IMR-90 (cell line): ENCODE results near the gene SNX6. TPM values are rescaled to one million over a fixed set of nuclear protein-coding genes. Genes with fewer than 3 reads are reported as not detected.

Experiments used
- ATAC-seq: fragments of 200-7000 bp; cut with Tn5 transposase; 2 replicates; pipeline ENCODE4 v1.9.1; 2020; ENCODE audit warnings: low read depth, mild to moderate bottlenecking, moderate library complexity
- BruUV-seq: library from RNA; stranded (reverse); fragments of 400-500 nt; replicated peaks from 2 replicates; lab custom pipeline; 2021; lab: Mats Ljungman, UMichigan
- CTCF ChIA-PET: fragments of 300-600 bp; formaldehyde crosslinking; extraction: SDS; loops from one replicate; lab custom pipeline; 2021; ENCODE audit warnings: antibody characterized with exemption; lab: Yijun Ruan, JAX
- POLR2A ChIA-PET: fragments of 300-600 bp; sonication (Branson Sonifier 250); formaldehyde crosslinking; loops from one replicate; lab custom pipeline; 2022; ENCODE audit warnings: antibody characterized with exemption; ENCODE audit not compliant: unreplicated experiment; lab: Charles Lee
- DNase-seq: peaks from one replicate; pipeline ENCODE4 v3.0.0; 2013
- H2AFZ ChIP-seq: replicated peaks from 2 replicates; pipeline ENCODE3; 2013; ENCODE audit warnings: low read length, mild to moderate bottlenecking; ENCODE audit not compliant: poor library complexity
- H2AK5ac ChIP-seq: 2 replicates; pipeline ENCODE4 v1.6.1; 2013; ENCODE audit warnings: low read depth, low read length, inconsistent platforms
- H2AK9ac ChIP-seq: replicated peaks from 2 replicates; pipeline ENCODE3; 2013; ENCODE audit warnings: mild to moderate bottlenecking, low read depth, low read length, moderate library complexity; ENCODE audit not compliant: poor library complexity
- H2BK120ac ChIP-seq: 2 replicates; pipeline ENCODE4 v1.6.1; 2013; ENCODE audit warnings: low read depth, low read length, inconsistent platforms
- H2BK15ac ChIP-seq: 3 replicates; pipeline ENCODE4 v1.6.1; 2013; ENCODE audit warnings: low read depth, low read length, inconsistent platforms
- H2BK20ac ChIP-seq: 2 replicates; pipeline ENCODE4 v1.6.1; 2013; ENCODE audit warnings: low read depth, mild to moderate bottlenecking, inconsistent platforms, low read length, moderate library complexity
- H2BK5ac ChIP-seq: 2 replicates; pipeline ENCODE4 v1.6.1; 2013; ENCODE audit warnings: mild to moderate bottlenecking, low read depth, low read length, inconsistent platforms; ENCODE audit not compliant: poor library complexity, severe bottlenecking
- H3K14ac ChIP-seq: replicated peaks from 2 replicates; pipeline ENCODE4 v1.6.1; 2013; ENCODE audit warnings: low read depth, low read length, inconsistent platforms
- H3K18ac ChIP-seq: 2 replicates; pipeline ENCODE4 v1.6.1; 2013; ENCODE audit warnings: low read depth, low read length, control low read depth
- H3K23ac ChIP-seq: 2 replicates; pipeline ENCODE4 v1.6.1; 2013; ENCODE audit warnings: low read depth, low read length, inconsistent platforms
- H3K27ac ChIP-seq: 2 replicates; pipeline ENCODE4 v1.5.1; 2013; ENCODE audit warnings: mild to moderate bottlenecking, control low read depth, low read length; ENCODE audit not compliant: insufficient read depth
- H3K27me3 ChIP-seq: 2 replicates; pipeline ENCODE4 v1.6.1; 2013; ENCODE audit warnings: low read length; ENCODE audit not compliant: control insufficient read depth, insufficient read depth
- H3K36me3 ChIP-seq: 2 replicates; pipeline ENCODE4 v1.6.1; 2013; ENCODE audit warnings: low read length, mixed read lengths; ENCODE audit not compliant: control insufficient read depth, insufficient read depth
- H3K4ac ChIP-seq: 2 replicates; pipeline ENCODE4 v1.6.1; 2013; ENCODE audit warnings: low read depth, low read length, inconsistent platforms
- H3K4me1 ChIP-seq: 2 replicates; pipeline ENCODE4 v1.6.1; 2013; ENCODE audit warnings: low read length, mixed read lengths; ENCODE audit not compliant: control insufficient read depth, insufficient read depth
- H3K4me2 ChIP-seq: 2 replicates; pipeline ENCODE4 v1.6.1; 2013; ENCODE audit warnings: low read depth, mild to moderate bottlenecking, control low read depth, low read length, moderate library complexity
- H3K4me3 ChIP-seq: 2 replicates; pipeline ENCODE4 v1.5.1; 2013; ENCODE audit warnings: low read depth, mild to moderate bottlenecking, control low read depth, low read length, moderate library complexity; ENCODE audit not compliant: insufficient read depth
- H3K56ac ChIP-seq: 2 replicates; pipeline ENCODE4 v1.6.1; 2013; ENCODE audit warnings: low read length, inconsistent platforms; ENCODE audit not compliant: insufficient read depth; ENCODE audit errors: extremely low read depth
- H3K79me1 ChIP-seq, 2 experiments: 2 replicates each; pipeline ENCODE4 v1.6.1; 2013; ENCODE audit warnings: low read length in 2 of 2, inconsistent platforms in 1 of 2, low read depth in 1 of 2
- H3K9ac ChIP-seq: 2 replicates; pipeline ENCODE4 v1.6.1; 2013; ENCODE audit warnings: low read depth, low read length, control low read depth
- H3K9me1 ChIP-seq: 2 replicates; pipeline ENCODE4 v1.6.1; 2013; ENCODE audit warnings: low read length, inconsistent platforms; ENCODE audit not compliant: insufficient read depth
- H3K9me3 ChIP-seq: 2 replicates; pipeline ENCODE4 v1.6.1; 2013; ENCODE audit warnings: low read length; ENCODE audit not compliant: control insufficient read depth, insufficient read depth
- H4K20me1 ChIP-seq: 2 replicates; pipeline ENCODE4 v1.6.1; 2013; ENCODE audit warnings: low read length, inconsistent platforms; ENCODE audit not compliant: insufficient read depth
- H4K5ac ChIP-seq: 2 replicates; pipeline ENCODE4 v1.6.1; 2013; ENCODE audit warnings: mild to moderate bottlenecking, low read depth, low read length, control low read depth
- H4K8ac ChIP-seq, 2 experiments: 2 replicates each; pipeline ENCODE4 v1.6.1; 2013; ENCODE audit warnings: low read depth in 2 of 2, low read length in 2 of 2, control low read depth in 1 of 2, inconsistent platforms in 1 of 2
- H4K91ac ChIP-seq: 2 replicates; pipeline ENCODE4 v1.6.1; 2013; ENCODE audit warnings: low read depth, low read length, inconsistent platforms; ENCODE audit not compliant: insufficient read depth
- BHLHE40 ChIP-seq: fragments of 150-350 bp; IDR thresholded peaks from 2 replicates; pipeline ENCODE4 v1.6.1; 2016; ENCODE audit warnings: mild to moderate bottlenecking, low read depth, low read length
- CEBPB ChIP-seq: IDR thresholded peaks from 2 replicates; pipeline ENCODE4 v1.6.1; 2012; ENCODE audit warnings: low read depth, low read length, improper control_type of control experiment
- MAZ ChIP-seq: IDR thresholded peaks from 2 replicates; pipeline ENCODE4 v1.6.1; 2012; ENCODE audit warnings: low read depth, mild to moderate bottlenecking, low read length, improper control_type of control experiment, moderate library complexity, borderline replicate concordance
- MXI1 ChIP-seq: IDR thresholded peaks from 2 replicates; pipeline ENCODE4 v1.6.1; 2012; ENCODE audit warnings: low read depth, mild to moderate bottlenecking, low read length, moderate library complexity, borderline replicate concordance
- POLR2A ChIP-seq: IDR thresholded peaks from 2 replicates; pipeline ENCODE4 v1.6.1; 2012; ENCODE audit warnings: mild to moderate bottlenecking, low read depth, low read length
- RAD21 ChIP-seq: IDR thresholded peaks from 2 replicates; pipeline ENCODE4 v1.6.1; 2012; ENCODE audit warnings: low read length, improper control_type of control experiment
- RCOR1 ChIP-seq: IDR thresholded peaks from 2 replicates; pipeline ENCODE4 v1.6.1; 2012; ENCODE audit warnings: mild to moderate bottlenecking, low read length, improper control_type of control experiment; ENCODE audit not compliant: insufficient replicate concordance
- SMC3 ChIP-seq: fragments of 150-350 bp; IDR thresholded peaks from 2 replicates; pipeline ENCODE4 v1.6.1; 2016; ENCODE audit warnings: low read depth, mild to moderate bottlenecking, antibody characterized with exemption, low read length, moderate library complexity
- WGBS, 2 experiments: methylation state at CpG; one replicate each; pipeline versions ENCODE4 v1.1.5 to v1.1.7; 2013; ENCODE audit warnings: missing lambda C conversion rate in 2 of 2; ENCODE audit not compliant: insufficient read length in 1 of 2; ENCODE audit errors: extremely low coverage in 2 of 2; 5-methylcytosine and 5-hydroxymethylcytosine counted together
- dilution Hi-C: fragments of 300-500 bp; cut with HindIII; formaldehyde crosslinking; loops from one replicate; pipeline ENCODE4 v1.14.3; 2018; ENCODE audit warnings: low sequenced_read_pairs; ENCODE audit not compliant: unreplicated experiment
- in situ Hi-C: fragments of 300-500 bp; cut with MboI; formaldehyde crosslinking; loops from 3 replicates; pipeline ENCODE4 v1.14.3; 2019; ENCODE audit warnings: low sequenced_read_pairs, inconsistent platforms, mixed read lengths
- intact Hi-C: fragments of 100-400 bp; cut with micrococcal nuclease; formaldehyde crosslinking; loops from 2 replicates; pipeline ENCODE4 v1.10.0; 2022
- polyA plus RNA-seq, 3 experiments: library from polyadenylated mRNA; depleted of rRNA; stranded (reverse); fragments of >200 nt; gene quantifications; 2 replicates each; pipeline ENCODE4 v1.2.3, GENCODE V29; 2012; ENCODE audit warnings: low replicate concordance in 1 of 3
- total RNA-seq: library from RNA; depleted of rRNA; stranded (reverse); fragments of >200 nt; gene quantifications from 2 replicates; pipeline ENCODE4 v1.2.3, GENCODE V29; 2012

SNX6 gene
- total and polyA plus RNA-seq, 2 of the 4 experiments (the other 2 are of a cell fraction), result 116 to 127 TPM

- no peaks in the 10 kb centered on the region for H3K36me3 ChIP-seq
- no peak overlapping the region for H3K27ac ChIP-seq
- H4K20me1 ChIP-seq, result no peaks in the 10 kb centered on the region
- H3K4ac ChIP-seq, result peak overlapping the region; percentile 5; the same call in 1 of the 2 replicates
- peak overlapping the region; percentile 16; the same call in 1 of the 2 replicates for H2BK20ac ChIP-seq
- no peak overlapping the region for H3K23ac ChIP-seq
- H3K4me2 ChIP-seq, result no peak overlapping the region
- peak overlapping the region in 1 of 2 experiments; percentile 30; a peak in 1 of 4 replicates for H4K8ac ChIP-seq
- H4K91ac ChIP-seq, result no peak overlapping the region
- no TSS peak for BruUV-seq
- no peak overlapping the region for H3K18ac ChIP-seq
- CTCF ChIA-PET, result no interaction called here
- POLR2A ChIA-PET, result no interaction called here
- no peaks in the 10 kb centered on the region for H3K9me3 ChIP-seq
- no peak overlapping the region for H3K4me3 ChIP-seq
- no peak overlapping the region for H3K9ac ChIP-seq
- no peak overlapping the region for H2AK9ac ChIP-seq
- 0 out of 3 replicates have a peak overlapping the region, but pooled peaks have one; percentile 80 for H2BK15ac ChIP-seq
- no peak overlapping the region for H3K56ac ChIP-seq
- H4K5ac ChIP-seq, result no peak overlapping the region
- ATAC-seq (no peak), DNase-seq (no peak)
- dilution Hi-C loops (no loop called here), intact Hi-C loops (no loop called here), in situ Hi-C loops (no loop called here)
- TF ChIP-seq CEBPB, result no peak
- TF ChIP-seq MAZ, result no peak
- TF ChIP-seq RCOR1, result no peak
- no peak for TF ChIP-seq RAD21
- TF ChIP-seq MXI1, result no peak
- TF ChIP-seq SMC3, result no peak
- no peak for TF ChIP-seq BHLHE40
- no peak for TF ChIP-seq POLR2A
- H3K79me1 ChIP-seq, result no peaks in the 10 kb centered on the region
- H3K14ac ChIP-seq, result 0 out of 2 replicates have a peak overlapping the region, but pooled peaks have one; percentile 58
- no CpG with 5 or more reads among the region's 7 CpGs for WGBS, 2 experiments
- peaks cover 3% of the 10 kb centered on the region for H3K9me1 ChIP-seq
- no peak overlapping the region for H2AK5ac ChIP-seq
- no peaks in the 10 kb centered on the region for H3K27me3 ChIP-seq
- H3K4me1 ChIP-seq, result peaks cover 5% of the 10 kb centered on the region
- no peak overlapping the region for H2AFZ ChIP-seq
- H2BK120ac ChIP-seq, result no peak overlapping the region
- H2BK5ac ChIP-seq, result no peak overlapping the region
These were observed 48.4 kb upstream of the SNX6 start for GRCh38 chr14:34678306-34678705.
